OCI-LY1 (cell line): ENCODE measurements around the gene EBF3.

Experiments used
- H2AFZ ChIP-seq: fragments of 200-600 bp; sonication (generic), shearing (Covaris generic); 2 replicates; pipeline ENCODE4 v1.6.0; 2014; ENCODE audit warnings: antibody characterized with exemption, mild to moderate bottlenecking, low read length
- H3F3A ChIP-seq: fragments of 200-600 bp; sonication (generic), shearing (Covaris generic); 2 replicates; pipeline ENCODE4 v1.6.0; 2014; ENCODE audit warnings: mild to moderate bottlenecking, antibody characterized with exemption, low read length, moderate library complexity; ENCODE audit not compliant: insufficient read depth
- H3K27ac ChIP-seq: fragments of 200-600 bp; sonication (generic); 2 replicates; pipeline ENCODE4 v1.5.1; 2014; ENCODE audit warnings: low read length, mixed run types, mild to moderate bottlenecking, low read depth; ENCODE audit not compliant: poor library complexity, severe bottlenecking
- H3K27me3 ChIP-seq: fragments of 200-600 bp; sonication (generic); 2 replicates; pipeline ENCODE4 v1.6.0; 2014; ENCODE audit warnings: antibody characterized with exemption, mild to moderate bottlenecking, low read length, moderate library complexity; ENCODE audit not compliant: insufficient read depth
- H3K36me3 ChIP-seq: fragments of 200-600 bp; sonication (generic); 2 replicates; pipeline ENCODE4 v1.6.1; 2014; ENCODE audit warnings: mild to moderate bottlenecking, antibody characterized with exemption, low read length, moderate library complexity, mixed read lengths; ENCODE audit not compliant: insufficient read depth
- H3K4me1 ChIP-seq: fragments of 200-600 bp; sonication (generic); 2 replicates; pipeline ENCODE4 v1.5.1; 2014; ENCODE audit warnings: mild to moderate bottlenecking, low read length, moderate library complexity; ENCODE audit not compliant: insufficient read depth, severe bottlenecking
- H3K4me2 ChIP-seq: fragments of 200-600 bp; sonication (generic), shearing (Covaris generic); 2 replicates; pipeline ENCODE4 v1.6.1; 2014; ENCODE audit warnings: low read length
- H3K4me3 ChIP-seq: fragments of 200-600 bp; sonication (generic); 2 replicates; pipeline ENCODE4 v1.5.1; 2014; ENCODE audit warnings: low read length, low read depth, mild to moderate bottlenecking, mixed read lengths; ENCODE audit not compliant: poor library complexity, severe bottlenecking
- H3K79me2 ChIP-seq: fragments of 200-600 bp; shearing (Covaris generic); 2 replicates; pipeline ENCODE4 v1.6.1; 2016; ENCODE audit warnings: mixed run types, low read length, mixed read lengths; ENCODE audit not compliant: insufficient read depth
- H3K9ac ChIP-seq: fragments of 200-600 bp; sonication (generic), shearing (Covaris generic); 2 replicates; pipeline ENCODE4 v1.6.1; 2014; ENCODE audit warnings: mild to moderate bottlenecking, low read length, mixed read lengths
- H3K9me2 ChIP-seq: fragments of 200-600 bp; sonication (generic), shearing (Covaris generic); 2 replicates; pipeline ENCODE4 v1.6.1; 2014; ENCODE audit warnings: low read depth, mild to moderate bottlenecking, low read length, mixed read lengths
- H3K9me3 ChIP-seq: fragments of 200-600 bp; shearing (Covaris generic); 2 replicates; pipeline ENCODE4 v1.6.1; 2014; ENCODE audit warnings: low read length, mixed read lengths
- H4K20me1 ChIP-seq: fragments of 200-600 bp; sonication (generic), shearing (Covaris generic); 2 replicates; pipeline ENCODE4 v1.6.0; 2016; ENCODE audit warnings: mild to moderate bottlenecking, low read length; ENCODE audit not compliant: insufficient read depth
- EZH2 ChIP-seq: fragments of 200-600 bp; sonication (generic), shearing (Covaris generic); IDR thresholded peaks from 2 replicates; pipeline ENCODE4 v1.8.0; 2017; ENCODE audit warnings: borderline replicate concordance, mixed run types, mild to moderate bottlenecking, antibody characterized with exemption, low read length, moderate library complexity, mixed read lengths
- TF ChIP-seq, protein P1 (sequence below): fragments of 200-600 bp; sonication (generic), shearing (Covaris generic); IDR thresholded peaks from 2 replicates; pipeline ENCODE4 v1.5.1; 2017; ENCODE audit warnings: mild to moderate bottlenecking, antibody characterized with exemption, low read length, moderate library complexity, mixed read lengths

EBF3 gene

GRCh38 chr10:129914153-129914855, 49.8 kb downstream of the EBF3 start:
- TF ChIP-seq, protein P1, sequence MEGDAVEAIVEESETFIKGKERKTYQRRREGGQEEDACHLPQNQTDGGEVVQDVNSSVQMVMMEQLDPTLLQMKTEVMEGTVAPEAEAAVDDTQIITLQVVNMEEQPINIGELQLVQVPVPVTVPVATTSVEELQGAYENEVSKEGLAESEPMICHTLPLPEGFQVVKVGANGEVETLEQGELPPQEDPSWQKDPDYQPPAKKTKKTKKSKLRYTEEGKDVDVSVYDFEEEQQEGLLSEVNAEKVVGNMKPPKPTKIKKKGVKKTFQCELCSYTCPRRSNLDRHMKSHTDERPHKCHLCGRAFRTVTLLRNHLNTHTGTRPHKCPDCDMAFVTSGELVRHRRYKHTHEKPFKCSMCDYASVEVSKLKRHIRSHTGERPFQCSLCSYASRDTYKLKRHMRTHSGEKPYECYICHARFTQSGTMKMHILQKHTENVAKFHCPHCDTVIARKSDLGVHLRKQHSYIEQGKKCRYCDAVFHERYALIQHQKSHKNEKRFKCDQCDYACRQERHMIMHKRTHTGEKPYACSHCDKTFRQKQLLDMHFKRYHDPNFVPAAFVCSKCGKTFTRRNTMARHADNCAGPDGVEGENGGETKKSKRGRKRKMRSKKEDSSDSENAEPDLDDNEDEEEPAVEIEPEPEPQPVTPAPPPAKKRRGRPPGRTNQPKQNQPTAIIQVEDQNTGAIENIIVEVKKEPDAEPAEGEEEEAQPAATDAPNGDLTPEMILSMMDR, result no peak
- TF ChIP-seq EZH2, result no peak
- Histone ChIP-seq H3K79me2 (no peaks in the 10 kb centered on the region), H3K9me2 (no peaks in the 10 kb centered on the region)

DNA sequence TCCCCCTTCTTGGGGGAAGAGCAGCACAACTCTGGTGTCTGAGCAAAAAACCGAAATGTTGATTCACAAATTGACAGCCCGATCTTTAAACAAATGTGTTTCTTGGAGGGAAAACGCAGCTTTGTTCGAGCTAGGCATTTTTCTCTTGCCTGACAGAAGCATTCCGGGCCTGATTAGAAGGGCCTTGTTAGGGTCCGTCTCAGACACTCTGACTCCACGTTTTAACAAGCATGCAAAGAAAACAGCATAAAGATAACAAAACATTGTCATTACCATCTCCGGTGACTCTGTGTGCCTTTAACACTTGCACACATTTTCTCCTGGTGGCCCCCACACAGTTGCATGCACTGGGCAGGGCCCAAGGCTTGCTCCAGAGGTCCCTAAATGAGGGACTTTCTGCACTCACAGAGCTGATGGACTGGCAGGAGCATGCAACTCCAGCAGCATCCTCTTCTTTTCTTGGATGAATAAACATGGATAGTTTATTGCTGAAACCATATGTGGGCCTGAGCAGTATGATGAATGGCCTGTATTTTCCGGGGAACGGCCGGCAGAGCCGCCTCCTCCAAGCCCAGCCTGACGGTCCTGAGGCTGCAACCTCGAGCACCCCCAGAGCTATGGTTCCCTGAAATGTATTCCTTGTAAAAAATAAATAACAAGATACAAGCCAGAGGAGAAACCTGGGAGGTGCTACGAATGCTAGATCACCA, 50.9 kb downstream of the EBF3 start:
- Histone ChIP-seq H3K9me3 (no peaks in the 10 kb centered on the region), H3K4me1 (no peaks in the 10 kb centered on the region), H4K20me1 (no peaks in the 10 kb centered on the region), H3K27me3 (no peaks in the 10 kb centered on the region; the same call in 1 of the 2 replicates), H3K4me3 (no peak overlapping the region), H3K9me2 (no peaks in the 10 kb centered on the region), H3K9ac (no peak overlapping the region), H3K79me2 (no peaks in the 10 kb centered on the region), H3F3A (no peaks in the 10 kb centered on the region), H3K36me3 (no peaks in the 10 kb centered on the region), H2AFZ (no peak overlapping the region), H3K4me2 (no peak overlapping the region), H3K27ac (no peak overlapping the region)
- TF ChIP-seq EZH2, result no peak
- TF ChIP-seq, protein P1, result no peak

More at GRCh38 chr10:129914153-129914855, 49.8 kb downstream of the EBF3 start:
- H3K9ac ChIP-seq, result no peak overlapping the region
- H3K36me3 ChIP-seq, result no peaks in the 10 kb centered on the region
- H3K27ac ChIP-seq, result no peak overlapping the region
- no peaks in the 10 kb centered on the region; the same call in 1 of the 2 replicates for H3K27me3 ChIP-seq
- H3K4me3 ChIP-seq, result no peak overlapping the region
- no peak overlapping the region for H2AFZ ChIP-seq
- no peaks in the 10 kb centered on the region for H4K20me1 ChIP-seq
- no peak overlapping the region for H3K4me2 ChIP-seq
- no peaks in the 10 kb centered on the region for H3F3A ChIP-seq
- H3K9me3 ChIP-seq, result no peaks in the 10 kb centered on the region
- no peaks in the 10 kb centered on the region for H3K4me1 ChIP-seq

DNA sequence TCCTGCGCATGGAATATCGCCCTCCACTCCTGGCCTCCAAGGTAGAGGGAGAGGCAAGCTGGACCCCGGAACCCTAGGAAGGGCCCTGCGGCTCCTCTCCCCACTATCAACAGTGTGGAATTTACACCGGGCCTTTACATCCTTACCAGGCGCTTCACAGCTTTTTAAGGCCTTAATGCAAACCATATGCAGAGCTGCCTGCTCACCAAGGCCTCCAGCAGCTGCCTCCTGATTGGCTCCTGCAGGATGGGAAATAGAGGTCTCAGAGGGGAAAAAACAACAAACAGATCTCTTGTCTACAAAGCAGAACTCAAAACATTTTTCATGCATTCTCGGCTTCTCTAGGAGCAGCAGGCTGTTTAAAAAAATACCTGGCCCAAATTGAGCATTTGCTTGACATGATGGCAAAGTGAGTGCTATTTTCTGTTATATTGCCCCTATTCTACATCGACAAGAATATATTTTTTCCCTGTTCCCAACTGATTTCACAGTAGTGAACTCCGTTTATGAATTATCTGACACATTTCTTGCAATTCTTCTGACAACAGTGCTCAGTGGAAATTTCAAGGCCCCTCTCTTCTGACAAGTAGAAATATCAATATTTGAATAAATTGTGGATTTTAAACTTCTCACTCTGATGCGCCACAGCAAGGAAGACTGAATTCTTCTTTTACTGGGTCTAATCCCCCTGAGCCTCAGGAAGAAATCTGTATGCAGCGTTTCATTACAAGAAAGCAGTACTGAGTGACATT, 51.7 kb downstream of the EBF3 start:
- Histone ChIP-seq H3K9me2 (no peaks in the 10 kb centered on the region), H3K4me1 (no peaks in the 10 kb centered on the region), H2AFZ (no peak overlapping the region), H3K27me3 (no peaks in the 10 kb centered on the region; the same call in 1 of the 2 replicates), H3K36me3 (no peaks in the 10 kb centered on the region), H3K4me2 (no peak overlapping the region), H3K9ac (no peak overlapping the region), H3K9me3 (no peaks in the 10 kb centered on the region), H4K20me1 (no peaks in the 10 kb centered on the region), H3F3A (no peaks in the 10 kb centered on the region), H3K4me3 (no peak overlapping the region), H3K79me2 (no peaks in the 10 kb centered on the region), H3K27ac (no peak overlapping the region)
- TF ChIP-seq, protein P1, result no peak
- TF ChIP-seq EZH2, result no peak
